Muscle of leg (tissue), 11 donors: ENCODE results near the gene UBE3C. TPM values are rescaled to one million over a fixed set of nuclear protein-coding genes. Genes with fewer than 3 reads are reported as not detected.
"Not testable (repeated sequence)": the region's sequence is repeated elsewhere in the genome, so short reads cannot be mapped to it uniquely, and the experiment has no call there.

Source experiments
- DNase-seq: peaks from one replicate; pipeline ENCODE4 v3.0.0; 2013
- H3K27ac ChIP-seq: one replicate; pipeline ENCODE4 v1.5.1; 2013; ENCODE audit warnings: mild to moderate bottlenecking, low read length, control low read depth
- H3K27me3 ChIP-seq: one replicate; pipeline ENCODE4 v1.6.1; 2013; ENCODE audit warnings: low read length; ENCODE audit not compliant: control insufficient read depth, insufficient read depth
- H3K36me3 ChIP-seq: one replicate; pipeline ENCODE4 v1.6.1; 2013; ENCODE audit warnings: low read length; ENCODE audit not compliant: control insufficient read depth, insufficient read depth
- H3K4me1 ChIP-seq: one replicate; pipeline ENCODE4 v1.6.1; 2013; ENCODE audit warnings: low read length; ENCODE audit not compliant: control insufficient read depth, insufficient read depth
- H3K4me3 ChIP-seq: one replicate; pipeline ENCODE4 v1.5.1; 2013; ENCODE audit warnings: low read length, control low read depth
- H3K9me3 ChIP-seq: replicated peaks from 2 replicates; pipeline ENCODE4 v1.6.1; 2013; ENCODE audit warnings: low read depth, low read length; ENCODE audit not compliant: control insufficient read depth
- WGBS: methylation state at CpG from one replicate; pipeline ENCODE4 v1.1.5; 2013; ENCODE audit warnings: missing lambda C conversion rate; ENCODE audit not compliant: insufficient coverage; 5-methylcytosine and 5-hydroxymethylcytosine counted together
- polyA plus RNA-seq, 8 donors: library from polyadenylated mRNA; unstranded; fragments of 120-200 nt; gene quantifications; one replicate each; pipeline versions ENCODE4 v1.2.1 to v1.2.3, GENCODE V29; 2013; ENCODE audit warnings: inconsistent platforms in 1 of 8, low replicate concordance in 1 of 8; ENCODE audit not compliant: insufficient read length in 8 of 8, insufficient read depth in 1 of 8
- total RNA-seq: library from RNA; stranded (reverse); fragments of 120-200 nt; gene quantifications from one replicate; pipeline ENCODE4 v1.2.4, GENCODE V29; 2013

Gene UBE3C
- total and polyA plus RNA-seq, 9 donors: 29.7 to 39.9 (median 33.4) TPM

GRCh38 chr7:157246052-157246451, 107.3 kb downstream of the UBE3C start:
- 100% methylated on average over 1 of the region's 8 CpGs for WGBS
- Histone ChIP-seq H3K36me3 (peaks cover 35% of the 10 kb centered on the region), H3K4me1 (no peaks in the 10 kb centered on the region)

DNA sequence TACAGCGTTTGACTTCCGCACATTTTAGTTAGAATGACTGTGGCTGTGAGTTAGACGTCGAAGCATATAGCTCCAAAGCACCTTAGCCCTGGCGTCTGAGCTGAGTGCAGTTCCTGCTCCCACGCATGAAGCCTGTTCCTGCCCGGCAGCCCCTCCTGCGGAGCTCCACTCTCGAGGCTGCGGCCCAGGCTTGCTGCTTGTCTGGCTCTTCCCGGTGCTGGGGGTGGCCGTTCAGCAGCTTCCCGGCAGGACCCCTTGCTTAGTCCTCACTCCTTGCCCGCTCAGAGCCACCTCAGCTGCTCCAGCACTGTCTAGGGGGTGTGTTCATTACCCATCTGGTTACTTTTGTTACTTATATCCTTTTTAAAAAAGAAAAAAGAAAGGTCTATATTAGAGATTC, 109.9 kb downstream of the UBE3C start:
- H3K27me3 ChIP-seq: no peaks in the 10 kb centered on the region
- no peak overlapping the region for H3K4me3 ChIP-seq
- no peaks in the 10 kb centered on the region for H3K4me1 ChIP-seq
- peaks cover 23% of the 10 kb centered on the region for H3K36me3 ChIP-seq
- DNase-seq: no peak
- H3K27ac ChIP-seq: no peak overlapping the region
- 90% methylated on average over 13 of the region's 14 CpGs for WGBS
- H3K9me3 ChIP-seq: no peaks in the 10 kb centered on the region

More at GRCh38 chr7:157246052-157246451, 107.3 kb downstream of the UBE3C start:
- Histone ChIP-seq H3K27me3 (no peaks in the 10 kb centered on the region), H3K4me3 (no peak overlapping the region), H3K9me3 (no peaks in the 10 kb centered on the region), H3K27ac (no peak overlapping the region)
- no peak for DNase-seq

DNA sequence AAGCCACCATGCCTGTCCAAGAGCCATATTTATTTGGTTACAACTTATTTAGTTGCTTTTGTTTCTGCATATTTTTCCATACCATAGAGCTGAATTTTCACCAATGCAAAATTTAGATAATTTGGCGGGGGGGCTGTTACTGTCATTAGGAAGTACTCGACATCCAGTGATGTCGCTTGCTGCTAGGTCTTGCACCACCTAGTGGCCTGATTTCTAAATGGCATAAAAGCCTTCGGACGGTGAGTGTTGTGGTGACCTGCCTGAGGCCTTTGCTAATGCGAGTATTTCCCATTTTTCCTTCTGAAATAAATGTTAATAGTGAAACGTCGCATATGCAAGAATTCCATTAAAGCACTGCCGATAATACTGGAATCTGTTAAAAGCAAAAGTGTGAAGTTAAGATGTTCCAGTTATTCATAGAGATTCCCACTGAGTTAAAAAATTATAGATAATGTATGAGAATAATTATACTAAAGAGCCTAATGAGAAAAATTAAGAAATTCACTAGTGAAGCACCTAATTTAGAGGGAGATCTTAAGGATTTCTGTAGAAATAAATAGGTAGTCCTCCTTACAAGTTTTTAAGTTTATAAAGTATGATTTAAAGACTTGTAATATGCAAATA, 112.0 kb downstream of the UBE3C start:
- Histone ChIP-seq H3K4me3 (no peak overlapping the region), H3K9me3 (no peaks in the 10 kb centered on the region), H3K27ac (no peak overlapping the region), H3K27me3 (no peaks in the 10 kb centered on the region), H3K4me1 (no peaks in the 10 kb centered on the region), H3K36me3 (peaks cover 31% of the 10 kb centered on the region)
- 27% methylated on average over 3 of the region's 9 CpGs for WGBS
- DNase-seq: peak; percentile 47

DNA sequence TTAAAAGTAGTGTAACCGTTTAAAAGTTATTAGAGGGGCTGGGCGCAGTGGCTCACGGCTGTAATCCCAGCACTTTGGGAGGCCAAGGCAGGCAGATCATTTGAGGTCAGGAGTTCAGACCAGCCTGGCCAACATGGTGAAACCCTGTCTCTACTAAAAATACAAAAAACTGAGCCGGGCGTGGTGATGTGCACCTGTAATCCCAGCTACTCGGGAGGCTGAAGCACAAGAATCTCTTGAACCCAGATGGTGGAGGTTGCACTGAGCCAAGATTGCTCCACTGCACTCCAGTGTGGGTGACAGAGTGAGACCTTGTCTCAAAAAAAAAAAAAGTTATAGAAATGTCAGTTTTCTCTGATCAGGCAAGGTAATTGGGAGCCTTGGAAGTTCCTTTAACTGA, 113.1 kb downstream of the UBE3C start:
- H3K4me3 ChIP-seq, DNase-seq, H3K27ac ChIP-seq, H3K4me1 ChIP-seq, H3K9me3 ChIP-seq, H3K27me3 ChIP-seq: not testable (repeated sequence)
- peaks cover 38% of the 10 kb centered on the region for H3K36me3 ChIP-seq
- 85% methylated on average over 6 of the region's 6 CpGs for WGBS

GRCh38 chr7:157253850-157254249, 115.1 kb downstream of the UBE3C start:
- H3K4me3 ChIP-seq: no peak overlapping the region
- H3K4me1 ChIP-seq: no peaks in the 10 kb centered on the region
- WGBS: 72% methylated on average over 9 of the region's 11 CpGs
- no peaks in the 10 kb centered on the region for H3K9me3 ChIP-seq
- no peak for DNase-seq
- H3K36me3 ChIP-seq: peaks cover 36% of the 10 kb centered on the region
- H3K27me3 ChIP-seq: no peaks in the 10 kb centered on the region
- H3K27ac ChIP-seq: no peak overlapping the region

DNA sequence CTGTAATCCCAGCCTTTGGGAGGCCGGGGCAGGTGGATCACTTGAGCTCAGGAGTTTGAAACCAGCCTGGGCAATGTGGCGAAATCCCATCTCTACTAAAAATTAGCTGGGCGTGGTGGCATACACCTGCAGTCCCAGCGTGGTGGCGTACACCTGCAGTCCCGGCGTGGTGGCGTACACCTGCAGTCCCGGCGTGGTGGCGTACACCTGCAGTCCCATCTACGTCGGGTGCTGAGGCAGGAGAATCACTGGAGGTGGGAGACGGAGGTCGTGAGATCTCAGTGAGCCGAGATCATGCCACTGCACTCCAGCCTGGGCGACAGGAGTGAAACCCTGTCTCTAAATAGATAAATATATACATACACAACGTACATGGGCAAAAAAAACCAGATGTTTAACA, 116.1 kb downstream of the UBE3C start:
- H3K27ac ChIP-seq, H3K27me3 ChIP-seq, DNase-seq, H3K4me1 ChIP-seq, H3K9me3 ChIP-seq, H3K4me3 ChIP-seq: not testable (repeated sequence)
- H3K36me3 ChIP-seq: peaks cover 39% of the 10 kb centered on the region
- WGBS: 96% methylated on average over 10 of the region's 18 CpGs

GRCh38 chr7:157255201-157255606, 116.5 kb downstream of the UBE3C start:
- no peak overlapping the region for H3K27ac ChIP-seq
- no peak overlapping the region for H3K4me3 ChIP-seq
- no peaks in the 10 kb centered on the region for H3K27me3 ChIP-seq
- WGBS: no CpG with 5 or more reads among the region's 5 CpGs
- H3K9me3 ChIP-seq: no peaks in the 10 kb centered on the region
- DNase-seq: no peak
- peaks cover 40% of the 10 kb centered on the region for H3K36me3 ChIP-seq
- H3K4me1 ChIP-seq: no peaks in the 10 kb centered on the region

DNA sequence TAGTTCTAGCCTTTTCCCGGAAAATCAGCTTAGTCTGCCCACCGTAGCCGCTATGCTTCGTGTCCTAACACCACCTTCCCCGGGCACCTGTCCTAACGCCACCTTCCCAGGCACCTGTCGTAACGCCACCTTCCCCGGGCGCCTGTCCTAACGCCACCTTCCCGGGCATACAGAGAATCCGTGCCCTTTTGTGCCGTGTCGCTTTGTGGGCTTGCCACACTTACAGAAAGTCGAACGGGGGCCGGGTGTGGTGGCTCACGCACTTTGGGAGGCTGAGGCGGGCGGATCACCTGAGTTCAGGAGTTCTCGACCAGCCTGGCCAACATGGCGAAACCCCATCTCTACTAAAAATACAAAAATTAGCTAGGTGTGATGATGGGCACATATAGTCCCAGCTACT, 124.4 kb downstream of the UBE3C start:
- Histone ChIP-seq H3K9me3 (no peaks in the 10 kb centered on the region), H3K27me3 (no peaks in the 10 kb centered on the region), H3K36me3 (peaks cover 61% of the 10 kb centered on the region), H3K27ac (no peak overlapping the region), H3K4me1 (no peaks in the 10 kb centered on the region), H3K4me3 (no peak overlapping the region)
- DNase-seq: no peak
- WGBS: 94% methylated on average over 16 of the region's 23 CpGs

DNA sequence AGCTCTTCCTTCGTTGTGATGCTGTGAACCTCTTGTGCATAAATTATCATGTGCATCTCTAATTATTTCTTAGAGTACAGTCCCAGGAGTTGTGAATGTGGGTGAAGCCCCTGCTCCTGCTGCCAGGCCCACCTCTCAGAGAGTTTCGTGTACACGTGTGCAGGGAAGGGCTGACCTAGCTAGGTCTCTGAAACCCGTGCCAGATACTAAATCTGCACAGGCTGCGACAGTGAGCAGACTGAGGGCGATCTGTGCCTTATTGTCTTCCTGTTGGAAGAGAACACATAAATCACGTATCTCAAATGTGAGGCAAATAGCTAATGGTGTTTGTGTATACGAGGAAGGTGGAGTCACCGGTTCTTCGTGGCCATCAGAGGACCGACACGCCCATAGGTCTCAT, 126.3 kb downstream of the UBE3C start:
- no peak for DNase-seq
- H3K4me1 ChIP-seq: no peaks in the 10 kb centered on the region
- no peaks in the 10 kb centered on the region for H3K9me3 ChIP-seq
- no peak overlapping the region for H3K27ac ChIP-seq
- H3K27me3 ChIP-seq: no peaks in the 10 kb centered on the region
- 96% methylated on average over 9 of the region's 12 CpGs for WGBS
- no peak overlapping the region for H3K4me3 ChIP-seq
- peaks cover 58% of the 10 kb centered on the region for H3K36me3 ChIP-seq

GRCh38 chr7:157266272-157266671, 127.5 kb downstream of the UBE3C start:
- no CpG with 5 or more reads among the region's 7 CpGs for WGBS
- H3K27ac ChIP-seq: no peak overlapping the region
- H3K27me3 ChIP-seq: no peaks in the 10 kb centered on the region
- peaks cover 55% of the 10 kb centered on the region for H3K36me3 ChIP-seq
- H3K4me1 ChIP-seq: no peaks in the 10 kb centered on the region
- H3K4me3 ChIP-seq: no peak overlapping the region
- no peak for DNase-seq
- no peaks in the 10 kb centered on the region for H3K9me3 ChIP-seq

GRCh38 chr7:157267516-157267915, 128.8 kb downstream of the UBE3C start:
- H3K9me3 ChIP-seq: no peaks in the 10 kb centered on the region
- 90% methylated on average over 11 of the region's 13 CpGs for WGBS
- H3K4me3 ChIP-seq: no peak overlapping the region
- peaks cover 57% of the 10 kb centered on the region for H3K36me3 ChIP-seq
- H3K27me3 ChIP-seq: no peaks in the 10 kb centered on the region
- no peak for DNase-seq
- H3K4me1 ChIP-seq: peaks cover 10% of the 10 kb centered on the region
- no peak overlapping the region for H3K27ac ChIP-seq
